ENCODE measurements around the gene ASIC4. TPM values are rescaled to one million over a fixed set of nuclear protein-coding genes. Genes with fewer than 3 reads are reported as not detected.

ASIC4 gene
- total RNA-seq, 1 experiment from 2014 or later: 0.21 TPM

GRCh38 chr2:219501849-219502248 is 12.4 kb upstream of the ASIC4 start:
- intact Hi-C loops (cut with micrococcal nuclease; ENCODE audit: unreplicated experiment) (no loop called here), in situ Hi-C loops (cut with HindIII; ENCODE audit: low pct_unique_long_range_greater_than_20kb, low sequenced_read_pairs) (no loop called here)
- H3K27me3 ChIP-seq (ENCODE audit: control insufficient read depth, insufficient read depth, low read length): no peaks in the 10 kb centered on the region
- H3K4me3 ChIP-seq (ENCODE audit: low read depth in 2 of 2, low read length in 2 of 2): no peak overlapping the region
- no peaks in the 10 kb centered on the region for H3K9me3 ChIP-seq (ENCODE audit: control insufficient read depth, insufficient read depth, low read depth, low read length)
- CTCF ChIA-PET: no interaction called here
- TF ChIP-seq, protein P1, sequence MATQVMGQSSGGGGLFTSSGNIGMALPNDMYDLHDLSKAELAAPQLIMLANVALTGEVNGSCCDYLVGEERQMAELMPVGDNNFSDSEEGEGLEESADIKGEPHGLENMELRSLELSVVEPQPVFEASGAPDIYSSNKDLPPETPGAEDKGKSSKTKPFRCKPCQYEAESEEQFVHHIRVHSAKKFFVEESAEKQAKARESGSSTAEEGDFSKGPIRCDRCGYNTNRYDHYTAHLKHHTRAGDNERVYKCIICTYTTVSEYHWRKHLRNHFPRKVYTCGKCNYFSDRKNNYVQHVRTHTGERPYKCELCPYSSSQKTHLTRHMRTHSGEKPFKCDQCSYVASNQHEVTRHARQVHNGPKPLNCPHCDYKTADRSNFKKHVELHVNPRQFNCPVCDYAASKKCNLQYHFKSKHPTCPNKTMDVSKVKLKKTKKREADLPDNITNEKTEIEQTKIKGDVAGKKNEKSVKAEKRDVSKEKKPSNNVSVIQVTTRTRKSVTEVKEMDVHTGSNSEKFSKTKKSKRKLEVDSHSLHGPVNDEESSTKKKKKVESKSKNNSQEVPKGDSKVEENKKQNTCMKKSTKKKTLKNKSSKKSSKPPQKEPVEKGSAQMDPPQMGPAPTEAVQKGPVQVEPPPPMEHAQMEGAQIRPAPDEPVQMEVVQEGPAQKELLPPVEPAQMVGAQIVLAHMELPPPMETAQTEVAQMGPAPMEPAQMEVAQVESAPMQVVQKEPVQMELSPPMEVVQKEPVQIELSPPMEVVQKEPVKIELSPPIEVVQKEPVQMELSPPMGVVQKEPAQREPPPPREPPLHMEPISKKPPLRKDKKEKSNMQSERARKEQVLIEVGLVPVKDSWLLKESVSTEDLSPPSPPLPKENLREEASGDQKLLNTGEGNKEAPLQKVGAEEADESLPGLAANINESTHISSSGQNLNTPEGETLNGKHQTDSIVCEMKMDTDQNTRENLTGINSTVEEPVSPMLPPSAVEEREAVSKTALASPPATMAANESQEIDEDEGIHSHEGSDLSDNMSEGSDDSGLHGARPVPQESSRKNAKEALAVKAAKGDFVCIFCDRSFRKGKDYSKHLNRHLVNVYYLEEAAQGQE (IDR thresholded peaks at IDR 0.05; ENCODE audit: insufficient read depth in 1 of 2, low read depth in 2 of 2, low read length in 1 of 2): no peak
- TF ChIP-seq POLR2AphosphoS5 (IDR thresholded peaks at IDR 0.05; ENCODE audit: low read depth, low read length): no peak
- TF ChIP-seq TCF7L2 (IDR thresholded peaks at IDR 0.05; ENCODE audit: low read depth, low read length): no peak
- TF ChIP-seq CTCF (IDR thresholded peaks at IDR 0.05): no peak
- TF ChIP-seq SIN3A (IDR thresholded peaks at IDR 0.05; ENCODE audit: borderline replicate concordance, insufficient read depth, low read depth, low read length): no peak
- POLR2A ChIA-PET: no interaction called here
- no peak overlapping the region for H3K27ac ChIP-seq (ENCODE audit: low read length)
- DNase-seq (ENCODE audit: low read depth, low spot score) (no peak), ATAC-seq (no peak)
- H3K4me1 ChIP-seq (ENCODE audit: control insufficient read depth, insufficient read depth, low read length): peaks cover 9% of the 10 kb centered on the region; the same call in 1 of the 2 replicates
- BruUV-seq (replicated peaks): no TSS peak
- H3K36me3 ChIP-seq (ENCODE audit: control insufficient read depth, insufficient read depth, low read length): peaks cover 3% of the 10 kb centered on the region; the same call in 1 of the 2 replicates

DNA sequence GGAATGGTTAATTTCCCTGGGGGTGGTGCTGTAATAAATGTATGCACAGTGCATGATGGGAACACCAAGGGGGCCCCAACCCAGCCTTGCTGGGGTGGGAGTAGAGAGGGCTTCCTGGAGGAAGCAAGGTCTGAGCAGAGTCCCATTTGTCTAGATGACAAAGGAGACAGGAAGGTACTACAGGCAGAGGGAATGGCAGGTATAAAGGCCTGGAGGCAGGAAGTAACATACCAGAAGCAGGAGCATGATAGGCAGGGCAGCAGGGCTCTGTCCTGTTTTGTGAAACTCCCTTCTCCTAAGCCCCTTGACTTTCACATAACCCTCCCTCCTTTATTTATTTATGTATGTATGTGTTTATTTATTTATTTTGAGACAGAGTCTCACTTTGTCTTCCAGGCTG is 11.7 kb upstream of the ASIC4 start:
- Histone ChIP-seq H3K9me3 (ENCODE audit: control insufficient read depth, insufficient read depth, low read depth, low read length) (no peaks in the 10 kb centered on the region), H3K27me3 (ENCODE audit: control insufficient read depth, insufficient read depth, low read length) (no peaks in the 10 kb centered on the region), H3K27ac (ENCODE audit: low read length) (no peak overlapping the region), H3K36me3 (ENCODE audit: control insufficient read depth, insufficient read depth, low read length) (peaks cover 3% of the 10 kb centered on the region; the same call in 1 of the 2 replicates), H3K4me3 (ENCODE audit: low read depth in 2 of 2, low read length in 2 of 2) (no peak overlapping the region), H3K4me1 (ENCODE audit: control insufficient read depth, insufficient read depth, low read length) (peaks cover 10% of the 10 kb centered on the region)
- TF ChIP-seq CTCF (IDR thresholded peaks at IDR 0.05): no peak
- TF ChIP-seq, protein P1 (IDR thresholded peaks at IDR 0.05; ENCODE audit: insufficient read depth in 1 of 2, low read depth in 2 of 2, low read length in 1 of 2): no peak
- no peak for TF ChIP-seq SIN3A (IDR thresholded peaks at IDR 0.05; ENCODE audit: borderline replicate concordance, insufficient read depth, low read depth, low read length)
- TF ChIP-seq TCF7L2 (IDR thresholded peaks at IDR 0.05; ENCODE audit: low read depth, low read length): no peak
- TF ChIP-seq POLR2AphosphoS5 (IDR thresholded peaks at IDR 0.05; ENCODE audit: low read depth, low read length): no peak
- ChIA-PET CTCF (no interaction called here), POLR2A (no interaction called here)
- BruUV-seq (replicated peaks): no TSS peak
- ATAC-seq: no peak
- DNase-seq (ENCODE audit: low read depth, low spot score): no peak
- intact Hi-C loops (cut with micrococcal nuclease; ENCODE audit: unreplicated experiment): no loop called here
- in situ Hi-C loops (cut with HindIII; ENCODE audit: low pct_unique_long_range_greater_than_20kb, low sequenced_read_pairs): no loop called here
